B cell (primary cell): ENCODE results near the gene ARHGAP27. TPM values are rescaled to one million over a fixed set of nuclear protein-coding genes. Genes with fewer than 3 reads are reported as not detected.
A peak's percentile ranks its signal among the peaks of the same experiment; 100 is the strongest.

Source experiments
- ATAC-seq: fragments of 200-7000 bp; cut with Tn5 transposase; one replicate; pipeline ENCODE4 v1.10.0; 2021; ENCODE audit warnings: low read depth, mild to moderate bottlenecking, moderate number of reproducible peaks, moderate library complexity
- CTCF ChIA-PET: fragments of 350-600 bp; sonication (Branson Sonifier 250); formaldehyde crosslinking; loops from one replicate; lab custom pipeline; 2021; ENCODE audit warnings: antibody characterized with exemption, inconsistent platforms; lab: Charles Lee
- POLR2A ChIA-PET: fragments of 350-600 bp; sonication (Branson Sonifier 250); formaldehyde crosslinking; loops from one replicate; lab custom pipeline; 2021; ENCODE audit warnings: antibody characterized with exemption; lab: Charles Lee
- DNase-seq: peaks from one replicate; pipeline ENCODE4 v3.0.0; 2013
- H2AFZ ChIP-seq: 2 replicates; pipeline ENCODE4 v1.6.1; 2012; ENCODE audit warnings: mild to moderate bottlenecking, low read depth, low read length; ENCODE audit not compliant: insufficient read depth, poor library complexity, severe bottlenecking
- H3K27ac ChIP-seq, 2 donors: 1 replicate in 1 of 2; 2 replicates in 1 of 2; pipeline ENCODE4 v1.5.1; 2012 to 2013; ENCODE audit warnings: low read length in 2 of 2, mild to moderate bottlenecking in 2 of 2, moderate library complexity in 1 of 2
- H3K27me3 ChIP-seq, 4 experiments: fragments of 200-600 bp in 1 of 4; sonication (generic) in 1 of 4; replicated peaks in 1 of 4; 1 replicate in 2 of 4; 2 replicates in 2 of 4; pipeline versions ENCODE4 v1.6.1 to v1.7.0; 2013 to 2016; ENCODE audit warnings: low read length in 3 of 4, mild to moderate bottlenecking in 2 of 4, mixed read lengths in 1 of 4, moderate library complexity in 1 of 4; ENCODE audit not compliant: insufficient read depth in 4 of 4, control insufficient read depth in 3 of 4; ENCODE audit errors: control extremely low read depth in 1 of 4
- H3K36me3 ChIP-seq, 2 experiments: replicated peaks in 1 of 2; 1 replicate in 1 of 2; 2 replicates in 1 of 2; pipeline versions ENCODE4 v1.6.1 to v1.7.1; 2013; ENCODE audit warnings: low read length in 1 of 2; ENCODE audit not compliant: insufficient read depth in 2 of 2, control insufficient read depth in 1 of 2; ENCODE audit errors: control extremely low read depth in 1 of 2, extremely low read depth in 1 of 2
- H3K4me1 ChIP-seq, 2 donors: fragments of 200-600 bp in 1 of 2; sonication (generic) in 1 of 2; 1 replicate in 1 of 2; 2 replicates in 1 of 2; pipeline versions ENCODE4 v1.5.1 to v1.6.1; 2013 to 2017; ENCODE audit warnings: low read length in 2 of 2; ENCODE audit not compliant: control insufficient read depth in 2 of 2, insufficient read depth in 2 of 2
- H3K4me2 ChIP-seq: replicated peaks from 2 replicates; pipeline ENCODE3; 2012; ENCODE audit warnings: mild to moderate bottlenecking, low read depth, low read length; ENCODE audit not compliant: poor library complexity, severe bottlenecking
- H3K4me3 ChIP-seq, 5 experiments: fragments of 200-600 bp in 1 of 5; sonication (generic) in 1 of 5; 1 replicate in 3 of 5; 2 replicates in 2 of 5; pipeline versions ENCODE4 v1.5.1 to v1.7.0; 2011 to 2016; ENCODE audit warnings: low read length in 4 of 5, mild to moderate bottlenecking in 4 of 5, low read depth in 2 of 5, control low read depth in 1 of 5, moderate library complexity in 1 of 5; ENCODE audit not compliant: insufficient read depth in 1 of 5; ENCODE audit errors: control extremely low read depth in 1 of 5, extremely low read depth in 1 of 5
- H3K79me2 ChIP-seq: fragments of 200-600 bp; sonication (generic); one replicate; pipeline ENCODE4 v1.6.0; 2016; ENCODE audit warnings: low read length; ENCODE audit not compliant: control insufficient read depth, insufficient read depth
- H3K9ac ChIP-seq: fragments of 200-600 bp; sonication (generic); 2 replicates; pipeline ENCODE4 v1.6.1; 2017; ENCODE audit warnings: mild to moderate bottlenecking, low read length, moderate library complexity
- H3K9me3 ChIP-seq, 3 donors: one replicate each; pipeline versions ENCODE4 v1.6.1 to v1.7.1; 2013; ENCODE audit warnings: low read length in 2 of 3; ENCODE audit not compliant: control insufficient read depth in 2 of 3, insufficient read depth in 1 of 3; ENCODE audit errors: control extremely low read depth in 1 of 3
- H4K20me1 ChIP-seq: 2 replicates; pipeline ENCODE4 v1.6.0; 2012; ENCODE audit warnings: mild to moderate bottlenecking, low read length; ENCODE audit not compliant: insufficient read depth, control insufficient read depth, poor library complexity, severe bottlenecking
- H3K27ac Mint-ChIP-seq: one replicate; pipeline ENCODE4 v1.8.0; 2021; ENCODE audit warnings: mixed read lengths
- H3K27me3 Mint-ChIP-seq: one replicate; pipeline ENCODE4 v1.8.0; 2021; ENCODE audit warnings: mixed read lengths
- H3K4me1 Mint-ChIP-seq: one replicate; pipeline ENCODE4 v1.8.0; 2021; ENCODE audit warnings: mixed read lengths
- H3K4me3 Mint-ChIP-seq: one replicate; pipeline ENCODE4 v1.8.0; 2021; ENCODE audit warnings: mixed read lengths
- H3K9me3 Mint-ChIP-seq: one replicate; pipeline ENCODE4 v1.8.0; 2022; ENCODE audit warnings: mixed read lengths; ENCODE audit not compliant: insufficient read depth
- CTCF ChIP-seq: fragments of 200-600 bp; IDR thresholded peaks from one replicate; pipeline ENCODE4 v1.8.0; 2022; ENCODE audit warnings: antibody characterized with exemption, mild to moderate bottlenecking
- EZH2 ChIP-seq: IDR thresholded peaks from 2 replicates; pipeline ENCODE4 v1.6.1; 2012; ENCODE audit warnings: borderline replicate concordance, low read depth, mild to moderate bottlenecking, moderate library complexity, low read length; ENCODE audit not compliant: insufficient read depth, poor library complexity, severe bottlenecking
- WGBS: methylation state at CpG from one replicate; pipeline ENCODE4 v1.1.5; 2013; ENCODE audit warnings: missing lambda C conversion rate; ENCODE audit not compliant: insufficient coverage; 5-methylcytosine and 5-hydroxymethylcytosine counted together
- intact Hi-C: fragments of 100-400 bp; cut with micrococcal nuclease; formaldehyde crosslinking; loops from one replicate; pipeline ENCODE4 v1.10.0; 2022
- polyA plus RNA-seq: library from polyadenylated mRNA; depleted of rRNA; stranded (reverse); fragments of >200 nt; gene quantifications from 2 replicates; pipeline ENCODE4 v1.2.3, GENCODE V29; 2012
- total RNA-seq, 2 donors: library from RNA; stranded (reverse); fragments of 120-200 nt in 1 of 2; gene quantifications; 1 replicate in 1 of 2; 2 replicates in 1 of 2; pipeline versions ENCODE4 v1.2.3 to v1.2.4, GENCODE V29; 2013 to 2022

ARHGAP27 gene
- total and polyA plus RNA-seq, 2 donors (not counting 1 experiment from before 2014, with no cell fraction given), result 159 to 227 TPM

- intact Hi-C loops, result no loop called here
- Histone ChIP-seq H3K79me2 (peaks cover 10% of the 10 kb centered on the region), H2AFZ (no peak overlapping the region), H3K27ac (no peak overlapping the region), H3K27me3 (no peaks in the 10 kb centered on the region), H3K9ac (no peak overlapping the region), H3K4me3 (no peak overlapping the region), H3K36me3 (peaks cover 0 to 94% of the 10 kb centered on the region in 2 experiments), H3K4me1 (no peaks in the 10 kb centered on the region), H4K20me1 (peaks cover 56% of the 10 kb centered on the region), H3K9me3 (no peaks in the 10 kb centered on the region), H3K4me2 (no peak overlapping the region)
- DNase-seq (no peak), ATAC-seq (no peak)
- ChIA-PET CTCF (interaction anchor here (1.2 to 9.1 kb wide), 2 partner anchors 12 to 13 kb away, joined by 4 to 70 read pairs; no protein-coding TSS in a partner anchor), POLR2A (interaction anchor here (1.0 kb wide), 1 partner anchor 11 kb away, joined by 3 read pairs; no protein-coding TSS in a partner anchor)
- no peak for TF ChIP-seq EZH2
- TF ChIP-seq CTCF, result no peak
- Mint-ChIP-seq H3K9me3 (no peaks in the 10 kb centered on the region), H3K4me3 (no peak overlapping the region), H3K4me1 (peaks cover 5% of the 10 kb centered on the region), H3K27me3 (no peaks in the 10 kb centered on the region), H3K27ac (peak overlapping the region; percentile 41)
- 68% methylated on average over 3 of the region's 5 CpGs for WGBS
These were observed 33.9 kb downstream of the ARHGAP27 start for GRCh38 chr17:45398800-45399199.

- POLR2A ChIA-PET, result interaction anchor here (1.0 kb wide), 1 partner anchor 12 kb away, joined by 3 read pairs; no protein-coding TSS in a partner anchor
- H3K27ac ChIP-seq, result no peak overlapping the region
- CTCF ChIA-PET, result interaction anchor here (0.8 to 18.7 kb wide), 6 partner anchors 10 to 120 kb away, joined by 3 to 520 read pairs (median 4); no protein-coding TSS in a partner anchor
- intact Hi-C loops, result no loop called here
- H3K9ac ChIP-seq, result no peak overlapping the region
- Mint-ChIP-seq H3K27ac (no peak overlapping the region), H3K9me3 (no peaks in the 10 kb centered on the region), H3K27me3 (no peaks in the 10 kb centered on the region), H3K4me3 (no peak overlapping the region), H3K4me1 (peaks cover 5% of the 10 kb centered on the region)
- peaks cover 0 to 88% of the 10 kb centered on the region in 2 experiments for H3K36me3 ChIP-seq
- 98% methylated on average over 5 of the region's 5 CpGs for WGBS
- ATAC-seq, result no peak
- no peaks in the 10 kb centered on the region for H3K9me3 ChIP-seq
- no peaks in the 10 kb centered on the region for H3K27me3 ChIP-seq
- H4K20me1 ChIP-seq, result peaks cover 46% of the 10 kb centered on the region
- H3K4me3 ChIP-seq, result no peak overlapping the region
- no peak for DNase-seq
- H2AFZ ChIP-seq, result no peak overlapping the region
- H3K4me2 ChIP-seq, result no peak overlapping the region
- TF ChIP-seq CTCF (no peak), EZH2 (no peak)
- peaks cover 2% of the 10 kb centered on the region for H3K79me2 ChIP-seq
- no peaks in the 10 kb centered on the region for H3K4me1 ChIP-seq
These were observed 34.9 kb downstream of the ARHGAP27 start for GRCh38 chr17:45397796-45398195.
